GM21576 (cell line): ENCODE results near the gene KCNH3.
"Not testable (repeated sequence)": the region's sequence is repeated elsewhere in the genome, so short reads cannot be mapped to it uniquely, and the experiment has no call there.

Source experiments
- ATAC-seq: cut with Tn5 transposase; IDR thresholded peaks from one replicate; pipeline ENCODE4 v1.9.1; 2021; ENCODE audit warnings: mild to moderate bottlenecking, moderate library complexity; ENCODE audit not compliant: unreplicated experiment

The KCNH3 gene

DNA sequence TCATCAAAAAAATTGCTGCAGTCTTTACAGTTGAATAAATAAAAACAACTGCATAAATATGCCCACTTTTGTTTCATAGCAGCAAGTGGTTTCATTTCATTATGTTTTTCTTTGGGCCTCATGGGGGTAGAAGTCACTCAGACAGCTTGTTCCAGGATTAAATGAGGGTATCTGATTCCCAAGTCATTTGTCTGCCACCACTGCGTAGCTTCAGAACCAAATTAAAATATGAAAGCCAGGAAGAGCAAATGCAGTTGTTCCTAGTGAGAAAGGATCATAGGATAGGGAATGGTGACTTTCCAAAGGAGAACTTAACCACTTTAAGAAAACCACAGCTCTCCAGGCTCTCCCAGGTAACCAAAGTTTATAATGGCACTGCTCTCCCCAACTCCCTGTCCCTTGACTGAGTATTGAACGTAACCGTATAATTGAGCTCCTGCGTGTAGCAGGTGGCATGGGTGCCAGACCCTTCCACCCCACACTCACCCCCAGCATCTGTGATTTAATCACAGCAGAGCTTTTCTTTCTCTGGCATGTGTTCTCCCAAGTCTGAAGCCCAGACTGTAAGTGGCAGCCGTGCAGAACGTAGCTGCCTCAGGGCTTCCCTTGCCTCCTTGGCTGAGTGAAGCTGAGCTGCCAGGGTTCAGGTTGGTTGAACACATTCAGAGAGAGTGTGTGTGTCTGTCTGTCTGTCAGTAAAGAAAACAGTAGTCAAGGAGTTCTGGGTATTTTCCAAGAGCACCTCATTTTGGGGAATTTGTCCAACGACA is 11.3 kb upstream of the KCNH3 start:
- no peak for ATAC-seq

DNA sequence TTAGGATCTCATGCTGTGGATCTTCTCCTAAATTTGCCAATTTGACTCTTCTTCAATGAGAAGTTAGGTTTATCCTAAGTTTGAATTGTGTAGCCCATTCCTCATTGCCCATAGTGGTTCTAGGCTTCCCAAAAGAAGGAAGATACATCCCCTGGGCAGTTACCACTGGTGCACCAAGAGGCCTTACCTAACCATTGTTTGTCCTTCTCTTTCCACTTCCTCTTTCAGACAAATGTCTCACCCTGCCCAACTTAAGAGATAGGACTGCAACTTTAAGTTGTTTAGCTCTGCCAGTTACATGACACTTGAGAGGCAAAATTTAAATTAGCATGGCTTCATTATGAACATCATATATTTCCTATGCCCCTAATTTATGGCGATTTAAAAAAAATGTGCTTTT is 9.4 kb upstream of the KCNH3 start:
- no peak for ATAC-seq

DNA sequence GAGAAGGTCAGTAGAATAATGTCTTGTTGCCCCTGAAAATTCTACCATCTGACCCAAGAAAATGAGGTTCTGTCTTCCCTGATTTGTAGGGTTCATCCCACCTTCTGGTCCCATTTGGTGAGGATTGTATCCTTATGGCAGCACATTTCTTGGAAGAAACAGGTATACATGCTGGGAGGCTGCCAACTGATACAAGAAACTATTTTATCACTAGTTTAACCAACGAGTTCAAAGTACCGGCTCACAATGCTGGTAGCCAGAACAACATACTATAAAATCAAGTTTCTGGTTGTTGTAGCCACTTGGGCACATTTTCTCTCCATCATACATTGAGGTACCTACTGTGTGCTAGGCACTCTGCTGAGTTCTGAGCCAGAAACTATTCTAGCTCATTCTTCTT is 7.1 kb upstream of the KCNH3 start:
- no peak for ATAC-seq

- no peak for ATAC-seq
Measured at GRCh38 chr12:49533331-49533730, 5.5 kb upstream of the KCNH3 start.

- ATAC-seq: not testable (repeated sequence)
Measured at GRCh38 chr12:49534122-49534521, 4.7 kb upstream of the KCNH3 start.

- no peak for ATAC-seq
Measured at GRCh38 chr12:49534731-49535278, 4.0 kb upstream of the KCNH3 start.

DNA sequence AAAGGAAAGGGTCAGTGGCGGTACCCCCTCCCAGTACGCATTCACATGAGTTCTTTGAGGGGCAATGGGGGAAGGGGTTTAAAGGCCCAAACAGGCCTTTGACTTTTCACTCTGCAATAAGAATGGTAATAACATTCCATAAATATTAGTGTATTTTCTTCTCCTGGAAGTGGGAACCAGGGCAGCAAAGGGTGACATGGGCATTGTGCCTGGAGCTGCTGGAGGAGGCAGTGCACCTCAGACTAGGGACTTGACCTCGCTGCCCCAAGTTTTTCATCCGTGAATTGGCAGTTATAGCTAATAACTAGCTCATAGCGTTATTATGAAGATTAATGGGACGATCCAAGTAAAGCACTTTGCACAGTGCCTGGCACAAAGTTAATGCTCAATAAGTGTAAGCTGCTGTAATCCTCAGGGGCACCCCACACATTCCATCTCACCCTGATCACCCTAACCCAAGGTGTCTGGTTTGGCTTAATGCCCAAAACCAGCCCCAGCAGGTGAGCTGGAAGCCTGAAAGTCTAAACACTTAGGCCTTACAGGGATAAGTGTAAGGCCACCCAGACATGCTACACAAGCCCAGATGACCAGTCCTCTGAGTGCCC is 2.8 kb upstream of the KCNH3 start:
- no peak for ATAC-seq

- no peak for ATAC-seq
Measured at GRCh38 chr12:49536526-49537071, 2.2 kb upstream of the KCNH3 start.

DNA sequence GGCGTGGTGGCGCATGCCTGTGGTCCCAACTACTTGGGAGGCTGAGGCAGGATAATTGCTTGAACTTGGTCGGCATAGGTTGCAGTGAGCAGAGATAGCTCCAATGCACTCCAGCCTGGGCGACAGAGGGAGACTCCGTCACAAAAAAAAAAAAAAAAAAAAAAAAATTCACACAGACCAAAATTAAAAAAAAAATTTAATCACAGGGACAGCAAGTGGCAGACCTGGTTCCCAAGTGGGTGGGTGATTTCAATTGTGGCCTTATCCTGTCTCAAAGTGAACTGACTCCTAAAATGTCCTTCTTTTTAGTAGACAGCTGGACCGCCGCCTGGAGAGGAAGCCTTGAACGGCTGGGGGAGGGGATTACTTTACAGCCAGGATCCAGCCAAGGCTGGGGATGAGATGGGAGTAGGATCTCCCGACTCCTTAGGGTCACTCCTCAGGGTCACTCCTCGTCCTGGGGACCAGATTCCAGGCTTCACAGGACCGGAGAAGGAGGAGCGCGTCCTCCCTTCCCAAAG is 1.5 kb upstream of the KCNH3 start:
- ATAC-seq: no peak

DNA sequence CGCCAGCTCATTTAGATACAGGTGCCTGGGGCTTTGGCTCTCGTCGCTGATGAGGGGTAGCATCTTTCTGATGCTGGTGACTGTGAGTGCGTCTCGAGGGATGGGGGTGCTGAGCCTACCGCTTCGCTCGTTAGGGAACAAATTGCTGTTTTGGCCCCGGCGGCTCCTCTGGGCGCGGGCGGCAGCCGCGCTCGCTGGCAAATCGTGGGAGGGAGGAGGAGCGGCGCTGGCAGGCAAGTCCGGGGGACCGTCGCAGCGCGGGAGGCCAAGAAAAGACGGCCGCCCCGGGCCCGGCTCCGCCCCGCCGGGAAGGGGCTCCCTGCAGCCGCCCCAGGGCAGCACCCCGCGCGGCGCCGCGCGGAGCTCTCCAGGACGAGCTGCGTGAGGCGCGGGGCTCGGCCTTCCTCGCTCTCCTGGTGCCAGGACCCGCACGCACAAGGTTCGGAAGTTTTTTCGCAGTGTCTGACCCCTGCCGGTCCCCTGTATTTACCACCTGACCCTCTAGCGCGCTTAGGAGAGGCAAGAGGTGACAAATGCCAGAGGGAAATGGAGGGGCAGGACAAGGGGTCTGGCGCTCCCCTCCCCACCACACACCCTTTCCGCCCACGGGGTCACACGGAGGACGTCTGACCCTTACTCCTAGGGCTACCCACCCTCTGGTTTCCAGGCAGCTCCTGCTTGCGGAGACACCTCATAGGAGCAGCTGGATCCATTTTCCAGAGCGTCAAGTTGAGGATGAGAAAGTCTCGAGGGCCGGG is 899 bp upstream of the KCNH3 start:
- no peak for ATAC-seq

DNA sequence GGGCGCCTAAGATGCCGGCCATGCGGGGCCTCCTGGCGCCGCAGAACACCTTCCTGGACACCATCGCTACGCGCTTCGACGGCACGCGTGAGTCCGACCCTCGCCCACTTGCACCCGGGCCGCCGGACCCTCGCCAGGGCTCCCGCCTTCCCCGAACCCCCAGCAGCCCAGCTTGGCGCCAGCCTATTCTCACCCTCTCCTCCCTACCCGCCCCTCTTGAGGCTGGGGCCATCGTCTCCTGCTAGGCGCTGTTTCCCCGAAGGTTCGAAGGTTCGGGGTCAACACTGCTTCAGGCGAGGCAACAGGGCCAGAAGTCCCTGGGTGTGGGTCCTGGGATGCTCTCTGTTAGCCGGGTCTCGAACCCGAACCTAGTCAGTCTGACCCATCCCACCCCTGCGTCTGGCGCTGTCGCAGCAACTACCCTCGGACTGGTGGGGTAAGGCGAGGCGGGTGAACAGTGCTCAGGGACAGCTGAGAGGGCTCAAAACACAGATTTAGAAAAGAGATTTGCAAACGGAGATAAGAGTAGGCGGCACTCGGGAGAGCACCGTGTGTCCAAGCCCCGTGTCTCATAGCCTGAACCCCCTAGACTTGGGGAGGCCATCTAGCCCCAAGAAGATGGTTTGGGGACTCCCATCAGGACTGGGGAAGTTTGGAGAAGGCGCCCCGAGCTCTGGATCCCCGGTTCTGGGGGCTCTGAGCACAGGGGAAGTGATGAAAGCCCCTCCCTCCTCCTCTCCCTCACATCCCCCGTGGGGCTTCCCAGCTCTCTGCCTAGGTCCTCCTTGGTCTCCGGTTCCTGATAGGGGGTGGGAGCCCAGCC is 787 bp downstream of the KCNH3 start:
- no peak for ATAC-seq

GRCh38 chr12:49540229-49541139 is 1.7 kb downstream of the KCNH3 start:
- no peak for ATAC-seq

- ATAC-seq: no peak
Measured at GRCh38 chr12:49541140-49541861, 2.5 kb downstream of the KCNH3 start.

DNA sequence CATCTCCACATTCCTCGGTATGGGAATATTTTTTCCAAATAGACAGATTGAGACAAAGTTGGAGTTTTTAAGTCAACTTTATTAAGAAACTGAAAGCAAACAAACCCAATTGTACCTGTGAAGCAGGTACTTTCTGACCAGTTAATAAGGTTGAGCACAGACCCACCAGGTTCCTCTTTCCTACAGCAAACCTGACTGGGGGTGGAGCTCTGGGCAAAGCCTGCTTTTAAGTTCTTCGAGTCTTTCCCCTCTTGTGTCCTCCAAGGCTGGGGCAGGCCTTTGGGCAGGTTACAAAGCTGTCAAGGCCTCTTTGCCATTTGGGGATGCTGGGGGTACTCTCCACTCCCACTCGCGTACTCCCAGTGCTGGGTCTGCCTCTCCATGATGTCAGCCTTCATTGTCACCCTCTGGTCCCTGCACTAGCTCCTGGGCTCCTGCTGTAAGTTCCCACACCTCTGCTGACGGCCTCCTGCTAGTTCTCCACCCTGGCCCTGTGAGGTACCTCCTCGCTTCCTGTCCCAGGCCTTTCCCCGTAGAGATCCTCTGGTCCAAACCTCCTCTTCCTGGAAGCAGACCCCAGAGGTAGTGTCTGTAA is 3.2 kb downstream of the KCNH3 start:
- no peak for ATAC-seq

DNA sequence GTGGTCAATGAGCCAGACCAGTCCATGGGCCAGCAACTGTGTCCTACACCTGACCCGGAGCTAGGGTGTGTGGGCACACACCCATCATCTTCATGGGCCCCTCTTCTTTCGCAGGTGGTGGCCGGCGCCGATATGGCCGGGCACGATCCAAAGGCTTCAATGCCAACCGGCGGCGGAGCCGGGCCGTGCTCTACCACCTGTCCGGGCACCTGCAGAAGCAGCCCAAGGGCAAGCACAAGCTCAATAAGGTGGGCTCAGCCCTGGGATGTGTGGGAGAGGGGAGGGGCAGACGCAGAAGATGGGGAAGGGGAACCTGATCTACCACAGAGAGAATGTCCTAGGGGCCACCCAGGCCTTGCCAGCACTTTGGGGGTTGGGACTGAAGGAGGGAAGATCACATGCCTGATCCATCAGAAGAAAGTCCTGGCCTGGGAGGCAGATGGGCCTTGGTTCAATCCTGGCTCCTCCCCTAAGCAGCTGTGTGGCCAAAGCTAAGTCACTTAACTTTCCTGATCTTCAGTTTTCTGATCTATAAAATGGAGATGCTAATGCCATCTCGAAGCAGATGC is 3.8 kb downstream of the KCNH3 start:
- ATAC-seq: no peak

GRCh38 chr12:49543221-49543913 is 4.5 kb downstream of the KCNH3 start:
- no peak for ATAC-seq
